Esophagus mucosa (tissue), 1 donor: ENCODE measurements around the gene RBBP8NL. TPM values are rescaled to one million over a fixed set of nuclear protein-coding genes. Genes with fewer than 3 reads are reported as not detected.

Experiments used
- ATAC-seq: fragments of 200-7000 bp; cut with Tn5 transposase; one replicate; pipeline ENCODE4 v1.9.1; 2020
- total RNA-seq: library from RNA; stranded (reverse); gene quantifications from one replicate; pipeline ENCODE4 v1.2.4, GENCODE V29; 2023
- donor health status: DM: yes; HTN: yes; CAD: no.

RBBP8NL gene, protein sequence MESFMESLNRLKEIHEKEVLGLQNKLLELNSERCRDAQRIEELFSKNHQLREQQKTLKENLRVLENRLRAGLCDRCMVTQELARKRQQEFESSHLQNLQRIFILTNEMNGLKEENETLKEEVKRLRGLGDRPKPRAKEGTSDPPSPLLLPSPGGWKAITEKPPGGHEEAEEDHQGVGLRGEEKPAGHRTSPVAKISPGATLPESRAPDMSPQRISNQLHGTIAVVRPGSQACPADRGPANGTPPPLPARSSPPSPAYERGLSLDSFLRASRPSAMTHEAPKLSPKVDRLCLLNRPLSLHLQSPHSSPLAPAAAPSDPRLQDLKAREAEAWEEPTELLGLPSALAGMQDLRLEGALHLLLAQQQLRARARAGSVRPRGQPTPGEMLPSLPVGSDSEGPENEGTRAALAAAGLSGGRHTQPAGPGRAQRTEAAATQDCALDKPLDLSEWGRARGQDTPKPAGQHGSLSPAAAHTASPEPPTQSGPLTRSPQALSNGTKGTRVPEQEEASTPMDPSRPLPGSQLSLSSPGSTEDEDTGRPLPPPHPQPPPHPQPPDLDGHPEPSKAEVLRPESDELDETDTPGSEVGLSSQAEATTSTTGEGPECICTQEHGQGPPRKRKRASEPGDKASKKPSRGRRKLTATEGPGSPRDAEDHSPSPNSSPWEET
- total RNA-seq: 5.1 TPM

DNA sequence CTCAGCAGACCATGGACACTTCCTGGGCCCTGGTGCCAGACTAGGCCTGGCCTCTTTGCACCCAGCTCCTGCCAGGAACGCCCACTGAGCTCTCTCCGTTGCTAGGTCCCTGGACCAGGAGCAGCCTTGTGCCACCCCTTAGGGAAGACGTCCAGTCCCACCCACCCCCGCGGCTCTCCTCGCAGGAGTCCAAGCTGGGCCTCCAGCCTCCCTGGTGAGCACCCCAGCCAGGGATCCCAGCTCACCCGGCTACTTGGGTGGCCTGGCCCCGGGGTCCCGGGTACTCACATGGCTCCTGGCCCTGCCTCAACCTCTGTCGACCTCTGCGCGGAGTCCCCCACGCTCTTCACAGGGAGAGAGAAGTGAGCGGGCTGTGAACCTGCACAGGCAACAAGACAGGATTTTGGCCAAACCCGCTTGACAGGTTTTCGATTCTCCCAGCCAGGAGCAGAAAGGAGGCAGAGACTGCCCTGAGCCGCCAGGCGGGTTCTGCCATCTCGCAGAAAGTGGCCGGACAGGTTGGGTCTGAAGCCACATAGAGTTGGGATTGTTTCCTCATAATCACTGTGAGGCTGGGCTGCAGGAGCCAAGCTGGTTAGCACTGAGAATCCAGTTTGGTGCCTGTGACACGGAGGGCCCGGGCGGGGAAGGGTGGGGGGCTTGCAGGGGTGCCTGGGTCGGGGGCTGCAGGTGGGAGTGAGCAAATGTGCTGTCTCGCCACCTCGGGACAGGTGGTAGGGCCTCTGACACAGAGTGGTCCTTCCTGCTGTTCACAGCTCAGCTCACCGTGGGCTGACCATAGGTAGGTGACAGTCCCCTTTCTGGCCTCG is at the start of gene RBBP8NL:
RBBP8NL (minus strand) TSS at position 368 of the 830 bp plus-strand sequence. CDS start 7,892 bp downstream, outside the sequence.
- peak; percentile 91 for ATAC-seq

DNA sequence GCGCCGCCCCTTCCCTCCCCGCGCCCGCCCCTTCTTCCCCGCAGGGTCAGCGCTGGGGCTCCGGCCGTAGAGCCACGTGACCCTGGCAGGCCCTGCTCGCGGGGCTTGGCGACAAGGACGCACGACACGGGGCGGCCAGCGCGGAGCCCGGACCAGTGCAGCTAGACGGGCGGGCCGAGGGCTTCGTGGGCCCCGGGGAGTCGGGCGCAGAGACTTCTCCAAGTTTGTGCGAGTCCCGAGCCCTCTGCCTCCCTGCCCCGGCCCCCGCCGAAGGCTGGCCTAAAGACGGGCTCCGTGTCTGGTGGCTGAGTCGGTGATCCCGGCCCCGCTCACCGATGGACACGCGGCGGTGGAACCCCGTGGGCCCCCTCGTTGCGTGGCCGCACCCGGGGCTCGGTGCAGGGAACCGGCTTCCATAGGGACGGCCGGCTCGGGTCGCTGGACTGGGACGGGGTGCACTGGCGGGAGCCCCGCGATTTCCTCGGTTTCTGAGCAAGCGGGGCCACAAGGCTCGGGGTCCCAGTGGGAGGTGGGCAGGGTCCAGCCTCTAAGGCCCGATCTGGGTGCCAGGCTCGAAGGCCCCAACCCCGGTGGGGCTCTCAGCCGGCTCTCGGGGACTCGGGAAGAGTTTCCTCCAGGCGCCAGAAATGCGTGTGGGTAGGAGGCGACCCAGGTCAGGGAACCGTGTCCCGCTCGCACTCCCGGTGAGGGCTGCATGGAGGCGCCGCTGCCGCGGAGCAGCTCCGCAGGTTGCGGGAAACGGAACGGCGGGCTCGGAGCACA is 48.9 kb upstream of the RBBP8NL start:
- no peak for ATAC-seq

DNA sequence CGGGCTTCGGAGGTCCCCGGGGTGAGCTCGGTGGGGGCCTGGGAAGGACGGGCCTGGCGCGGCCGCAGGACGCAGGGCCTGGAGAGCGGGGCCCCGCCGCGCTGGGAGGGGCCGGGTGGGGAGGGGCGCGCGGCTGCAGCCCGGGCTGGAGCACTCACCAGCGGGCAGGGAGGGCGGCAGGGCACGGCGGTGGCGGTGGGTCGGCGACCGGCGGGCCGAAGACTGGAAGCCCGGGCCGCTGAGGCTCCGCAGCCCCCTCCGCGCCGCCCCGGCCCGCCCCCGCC is 48.4 kb upstream of the RBBP8NL start, which contains the start of gene GATA5:
GATA5 (minus strand) TSS at position 224 of the 284 bp plus-strand sequence. CDS start 474 bp downstream, outside the sequence.
- no peak for ATAC-seq

DNA sequence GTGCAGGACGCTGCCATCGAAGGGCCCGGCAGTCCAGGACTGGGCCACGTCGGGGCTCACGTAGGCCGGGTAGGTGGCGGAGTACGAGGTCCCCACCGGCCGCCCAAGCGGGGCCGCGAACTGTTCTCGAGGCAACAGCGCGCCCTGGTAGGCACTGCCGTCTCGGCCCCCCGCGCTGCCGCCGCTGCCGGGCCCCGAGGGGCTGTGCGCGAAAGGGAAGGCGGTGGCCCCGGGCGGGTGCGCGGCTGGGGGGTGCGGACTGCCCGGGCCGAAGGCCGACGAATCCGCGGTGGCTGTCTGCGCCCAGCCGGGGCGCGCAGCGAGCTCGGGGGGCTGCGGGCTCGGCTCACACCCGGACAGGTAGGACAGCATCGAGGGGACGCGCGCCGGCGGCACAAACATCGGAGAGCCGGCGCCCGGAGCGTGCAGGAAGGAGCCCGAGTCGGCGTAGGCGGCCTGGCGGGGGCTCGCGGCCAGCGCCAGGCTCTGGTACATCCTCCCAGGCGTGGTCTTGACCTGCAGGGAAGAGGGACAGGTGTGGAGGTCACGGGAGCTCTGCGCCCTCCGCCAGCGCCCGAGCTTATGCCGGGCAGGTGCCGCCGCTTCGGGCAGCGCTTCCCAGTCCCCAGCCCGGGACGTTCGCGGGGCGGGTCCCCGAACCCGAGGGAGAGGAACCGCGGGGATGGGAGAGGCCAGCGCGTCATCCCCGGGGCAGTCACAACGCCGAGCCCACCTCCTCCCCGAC is 47.9 kb upstream of the RBBP8NL start:
- ATAC-seq: no peak

DNA sequence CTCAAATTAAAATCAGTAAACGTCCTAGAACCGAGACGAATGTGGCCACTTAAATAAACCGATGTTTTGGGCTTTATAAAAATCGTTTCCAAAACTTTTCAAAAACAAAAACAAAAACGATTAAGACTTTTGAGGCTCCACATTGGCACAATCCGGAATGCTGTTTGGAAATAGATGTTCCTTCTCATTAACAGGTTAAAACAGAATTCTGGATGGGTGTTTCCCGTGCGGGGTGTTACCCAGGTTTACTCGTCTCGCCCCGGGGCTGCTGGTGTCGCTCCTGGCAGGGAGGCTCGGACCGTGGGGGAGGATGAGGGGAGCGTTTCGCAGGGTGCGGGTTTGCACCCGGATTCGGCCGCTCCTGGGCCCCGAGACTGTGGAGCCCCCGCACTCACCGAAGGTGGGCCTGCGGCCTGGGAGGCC is 47.3 kb upstream of the RBBP8NL start:
- no peak for ATAC-seq

DNA sequence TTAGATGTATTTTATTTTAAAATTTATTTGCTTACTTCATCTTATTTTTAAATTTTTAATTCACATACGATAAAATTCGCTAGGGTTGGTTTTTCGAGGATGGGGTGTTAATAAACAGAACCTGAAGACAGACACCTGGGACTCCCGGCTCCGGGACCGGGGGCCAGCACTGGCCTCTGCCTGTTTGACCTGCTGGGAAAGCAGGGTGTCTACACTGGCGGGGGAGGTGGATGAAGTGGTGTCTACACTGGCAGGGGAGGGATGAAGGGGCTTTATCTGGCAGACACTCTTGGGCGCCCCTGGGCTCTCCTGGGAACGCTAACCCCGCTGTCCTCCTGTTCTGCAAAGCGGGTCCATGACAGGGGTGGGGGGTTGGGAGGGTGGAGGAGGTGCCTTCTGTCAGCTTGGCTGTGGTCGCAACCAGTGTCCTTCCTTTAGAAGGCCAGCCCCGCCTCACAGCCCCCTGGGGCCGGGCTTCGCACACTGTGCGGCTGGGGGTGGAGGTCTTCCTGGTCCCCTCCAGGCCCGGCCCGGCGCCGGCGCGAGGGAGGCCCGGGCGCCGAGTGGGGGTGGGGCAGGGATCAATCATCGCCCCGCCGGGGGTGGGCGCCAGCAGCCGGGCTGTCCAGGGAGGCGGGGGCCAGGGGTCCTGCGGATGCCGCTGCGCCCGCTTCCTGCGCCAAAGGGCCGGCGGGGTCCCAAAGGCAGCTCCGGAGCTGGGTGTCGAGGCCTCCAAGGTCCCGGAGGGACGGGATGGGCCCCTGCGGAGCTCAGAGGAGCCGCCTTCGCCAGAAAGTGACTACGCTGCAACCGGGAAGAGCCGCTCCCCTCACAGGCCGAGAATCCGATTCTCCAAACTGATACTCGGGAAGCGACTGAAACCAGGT is 46.6 kb upstream of the RBBP8NL start:
- no peak for ATAC-seq

DNA sequence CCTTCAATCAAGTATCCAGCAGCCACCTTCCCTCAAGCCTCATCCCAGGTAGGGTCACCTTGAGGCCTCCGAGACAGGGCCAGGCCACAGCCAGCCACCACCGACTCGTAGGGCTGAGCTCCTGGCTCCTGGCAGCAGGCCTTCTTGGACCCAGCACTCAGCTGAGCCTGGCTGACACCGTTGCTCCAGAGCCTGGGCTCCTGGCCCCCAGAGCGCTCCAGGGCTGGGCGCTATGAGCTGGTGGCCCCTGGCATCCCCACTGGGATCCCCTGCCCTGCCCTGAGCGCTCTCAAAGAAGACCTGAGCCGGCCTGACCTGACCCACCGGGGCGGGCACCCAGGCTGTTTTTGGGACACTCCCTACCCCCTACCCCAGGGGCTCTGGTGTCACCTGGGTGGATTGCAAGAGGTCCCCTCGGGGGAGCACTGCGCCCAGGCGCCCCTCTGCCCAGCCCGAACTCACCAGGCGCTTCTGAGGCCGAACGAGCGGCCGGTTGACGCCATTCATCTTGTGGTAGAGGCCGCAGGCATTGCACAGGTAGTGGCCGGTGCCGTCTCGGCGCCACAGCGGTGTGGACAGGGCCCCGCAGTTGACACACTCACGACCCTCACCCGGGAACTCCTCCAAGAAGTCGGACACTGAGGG is 45.7 kb upstream of the RBBP8NL start:
- no peak for ATAC-seq

DNA sequence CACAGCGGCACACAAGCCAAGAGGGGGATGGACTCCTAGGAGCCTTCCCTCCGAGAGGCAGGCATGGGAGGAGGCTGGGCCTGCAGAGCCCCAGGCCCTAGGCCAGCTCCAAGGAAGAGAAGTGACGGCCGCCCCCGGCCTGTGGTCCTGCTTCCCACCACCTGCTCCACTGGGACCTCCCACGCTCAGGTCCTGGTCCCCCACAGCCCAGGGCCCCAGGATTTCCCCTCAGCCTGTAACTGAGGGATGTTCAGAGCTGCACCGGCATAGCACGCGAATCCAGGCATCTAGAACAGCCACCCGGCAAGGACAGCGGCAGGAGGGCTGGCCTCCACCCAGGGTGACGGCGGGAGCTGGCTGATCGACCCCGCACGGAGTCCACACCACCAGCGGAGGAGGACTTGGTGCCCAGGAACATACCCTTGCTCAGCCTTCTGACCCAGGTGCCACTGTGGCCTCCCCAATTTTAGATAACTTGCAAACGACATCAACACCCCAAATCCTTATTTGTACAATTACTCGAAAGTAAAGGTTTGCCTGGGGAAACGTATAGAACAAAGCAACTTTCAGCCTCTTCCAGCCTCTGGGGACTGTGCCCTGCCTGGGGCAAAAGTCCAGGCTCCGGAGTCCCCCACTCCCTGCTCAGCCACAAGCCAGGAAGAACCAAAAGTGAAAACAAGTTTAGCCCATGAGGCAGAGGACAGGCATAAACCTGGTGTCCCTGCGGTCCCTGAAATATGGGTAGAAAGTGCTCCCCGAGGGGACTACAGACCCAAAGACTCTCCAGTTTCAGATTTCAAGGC is 45.0 kb upstream of the RBBP8NL start:
- ATAC-seq: no peak

DNA sequence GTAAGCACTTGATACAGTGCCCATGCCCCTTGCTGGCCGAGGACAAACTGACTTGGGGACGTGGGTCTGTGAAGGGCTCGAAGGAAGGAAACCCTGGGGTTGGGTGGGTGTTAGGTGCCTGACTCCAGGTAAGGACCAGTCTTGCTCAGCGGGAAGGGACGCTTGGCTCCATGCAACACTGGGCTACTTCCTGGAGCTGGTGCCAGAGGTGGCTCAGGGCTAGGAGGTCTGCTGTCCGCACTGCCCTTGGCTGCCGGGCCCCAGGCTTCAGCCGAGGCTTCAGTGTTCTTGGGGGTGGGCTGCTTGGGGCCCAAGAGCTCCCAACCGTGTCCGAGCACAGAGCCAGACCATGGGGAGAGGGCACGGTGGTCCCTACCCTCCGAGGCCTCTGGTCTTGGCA is 43.1 kb upstream of the RBBP8NL start:
- no peak for ATAC-seq

DNA sequence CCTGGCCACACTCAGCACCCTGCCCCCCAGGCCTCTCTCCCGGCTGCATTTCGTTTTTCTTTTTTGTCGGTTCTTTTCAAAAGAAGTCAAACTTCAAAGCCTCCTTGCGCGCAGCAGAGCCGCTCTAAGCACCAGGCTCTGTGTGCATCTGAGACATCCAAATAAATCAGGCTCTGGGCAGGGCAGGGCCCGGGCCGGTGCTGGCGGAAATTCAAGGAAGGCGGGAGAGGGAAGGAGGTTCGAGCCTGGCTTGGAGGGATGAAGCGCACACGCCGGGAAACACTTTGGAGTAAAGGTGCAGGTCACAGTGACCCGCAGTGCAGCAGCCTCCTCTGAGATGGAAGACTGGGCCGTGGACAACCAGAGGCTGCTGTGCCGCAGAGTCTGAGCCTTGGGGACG is 42.7 kb upstream of the RBBP8NL start:
- no peak for ATAC-seq

DNA sequence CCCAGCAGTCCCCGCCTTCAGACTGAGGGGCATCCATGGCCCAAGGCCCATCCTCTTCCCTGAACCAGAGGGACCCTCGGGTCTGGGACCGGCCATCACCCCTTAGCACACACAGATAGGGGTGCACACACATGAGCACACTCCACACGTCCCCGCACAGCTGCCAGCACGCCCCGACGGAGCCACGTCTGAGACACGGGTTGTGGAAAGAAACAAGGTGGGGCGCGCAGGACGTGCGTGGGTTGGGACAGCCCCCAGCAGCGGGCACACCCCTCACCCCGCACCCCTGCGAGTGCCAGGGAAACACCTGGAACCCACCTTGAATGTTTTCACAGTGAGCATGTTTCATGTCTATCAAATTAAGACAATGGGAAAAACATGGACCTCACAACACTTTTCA is 42.0 kb upstream of the RBBP8NL start:
- ATAC-seq: no peak

DNA sequence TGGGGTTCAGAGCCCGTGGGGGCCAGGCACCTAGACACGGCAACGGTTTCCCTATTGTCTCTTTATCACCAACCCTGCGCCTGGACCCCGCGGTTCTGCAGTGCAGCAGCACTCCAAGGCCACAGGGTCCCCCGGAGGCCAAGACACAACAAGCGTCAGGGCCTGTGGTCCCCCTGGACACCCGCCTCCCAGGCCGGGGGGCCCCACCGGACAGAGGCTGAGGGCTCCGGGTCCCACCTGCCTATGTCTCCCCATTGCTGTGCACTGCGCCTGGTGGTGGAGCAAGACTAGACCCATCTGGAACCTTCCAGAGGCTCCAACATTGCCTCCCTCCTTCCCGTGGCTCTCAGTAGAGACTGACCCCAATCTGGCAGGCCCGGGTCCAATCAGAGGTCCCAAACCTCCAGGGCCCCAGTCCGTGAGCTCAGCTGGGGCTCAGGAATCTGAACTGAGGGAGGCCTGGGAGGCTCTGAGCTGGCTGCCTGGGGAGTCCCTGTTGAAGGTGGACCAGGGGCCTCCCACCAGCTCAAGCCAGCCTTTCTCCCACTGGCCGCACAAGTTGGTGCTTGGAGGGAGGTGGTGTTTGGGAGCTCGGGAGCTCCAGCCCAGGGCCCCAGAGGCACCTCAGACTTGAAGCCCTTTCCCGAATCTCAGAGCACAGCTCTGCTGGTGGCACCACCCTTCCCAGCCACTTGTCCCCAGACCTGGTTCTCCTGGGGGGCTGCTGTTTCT is 39.6 kb upstream of the RBBP8NL start:
- no peak for ATAC-seq

DNA sequence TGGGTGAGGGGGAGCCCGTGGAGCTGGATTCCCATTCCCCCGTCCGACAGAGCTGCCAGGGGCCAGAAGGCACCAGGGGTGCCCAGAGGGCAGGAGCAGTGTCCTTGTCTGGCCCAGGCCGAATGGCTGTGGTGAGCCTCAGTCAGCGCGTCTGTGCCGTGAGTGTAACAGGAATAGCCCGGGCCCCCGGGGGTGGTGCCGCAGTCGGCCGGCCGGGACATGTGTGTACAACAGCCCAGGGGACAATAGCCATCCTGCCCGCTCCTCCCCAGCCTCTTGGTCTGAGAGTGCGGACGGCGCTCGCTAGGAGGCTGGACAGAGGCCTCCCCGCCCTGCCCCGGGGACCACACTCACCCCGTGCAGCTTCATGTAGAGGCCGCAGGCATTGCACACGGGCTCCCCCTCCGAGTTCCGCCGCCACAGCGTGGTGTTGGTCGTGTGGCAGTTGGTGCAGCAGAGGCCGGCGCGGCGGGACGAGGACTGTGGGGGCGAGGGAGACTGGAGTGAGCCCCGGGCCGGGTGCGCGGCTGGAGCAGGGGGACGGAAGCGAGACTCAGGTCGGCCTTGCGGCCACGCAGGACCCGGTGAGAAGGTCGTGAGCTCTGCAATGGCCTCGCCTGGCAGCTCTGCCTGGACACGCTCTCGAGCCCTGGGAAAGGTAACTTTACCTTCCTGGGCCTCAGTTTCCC is 38.9 kb upstream of the RBBP8NL start:
- no peak for ATAC-seq

DNA sequence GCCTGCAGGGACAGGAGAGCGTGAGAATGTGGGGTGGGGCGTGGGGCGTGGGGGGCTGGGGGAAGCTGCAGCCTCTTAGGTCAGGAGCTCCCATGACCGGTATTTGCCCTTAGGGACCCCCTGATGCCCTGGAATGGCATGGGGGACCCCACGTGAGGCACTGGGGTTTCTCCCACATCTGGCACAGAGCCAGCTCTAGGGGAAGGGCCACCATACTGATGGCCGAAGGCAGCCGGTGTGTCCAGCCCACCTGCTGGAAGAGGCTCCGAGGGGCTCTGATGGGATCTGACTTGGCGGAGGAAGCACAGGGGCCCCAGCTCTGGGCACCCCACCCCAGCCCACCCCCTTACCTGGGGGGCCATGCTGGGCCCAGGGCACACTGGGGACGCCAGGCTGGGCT is 37.7 kb upstream of the RBBP8NL start:
- no peak for ATAC-seq

DNA sequence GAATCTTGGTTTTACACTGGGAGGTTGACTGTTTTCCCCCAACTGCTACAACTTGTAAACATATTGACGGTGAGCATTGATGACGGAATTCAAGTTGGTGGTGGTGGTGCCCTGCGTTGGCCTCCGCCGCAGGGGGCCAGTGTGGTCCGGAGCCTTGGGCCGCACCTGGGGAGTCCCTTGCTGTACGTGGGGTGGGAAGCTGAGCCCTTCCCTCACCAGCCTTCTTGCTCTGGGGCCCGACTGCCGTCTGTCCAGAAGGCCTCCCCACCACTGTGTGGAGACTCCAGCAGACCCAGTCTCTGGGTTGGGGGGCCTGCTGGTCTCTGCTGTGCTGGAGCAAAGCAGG is 37.1 kb upstream of the RBBP8NL start:
- ATAC-seq: no peak

DNA sequence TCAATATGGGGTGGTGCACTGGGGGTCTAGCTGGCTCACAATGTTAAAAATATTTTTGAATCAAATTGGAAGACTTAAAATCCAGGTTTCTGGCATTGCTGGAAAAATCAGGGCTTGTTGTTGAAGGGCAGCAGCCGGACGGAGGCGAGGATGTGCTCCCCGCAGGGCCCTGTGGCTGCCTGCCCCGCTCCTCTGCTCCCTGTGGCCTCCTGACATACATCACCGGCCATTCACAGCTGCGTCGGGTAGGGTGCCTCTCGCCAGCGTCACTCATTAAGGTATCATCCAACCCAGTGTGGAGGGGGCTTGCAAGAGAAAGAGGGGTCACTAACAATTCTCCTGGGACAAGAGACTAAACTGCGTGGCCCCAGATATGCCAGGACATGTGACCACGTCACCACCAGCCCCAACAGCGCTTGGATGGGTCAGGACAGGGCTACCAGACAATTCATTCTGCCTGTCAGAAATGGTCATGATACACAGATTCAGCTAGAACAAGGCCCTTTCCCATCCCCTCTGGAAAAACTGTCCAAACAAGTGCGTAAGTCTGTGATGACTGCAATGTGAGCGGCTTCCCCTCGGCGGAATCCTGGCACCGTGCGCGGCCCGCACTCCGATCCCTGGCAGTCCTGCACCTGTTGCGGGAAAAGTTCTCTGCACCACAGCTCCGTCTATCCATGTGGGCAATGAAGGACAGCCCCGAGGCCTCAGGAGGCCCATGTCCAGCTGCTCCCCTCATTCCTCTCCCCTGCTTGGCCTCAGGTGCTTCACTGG is 36.5 kb upstream of the RBBP8NL start:
- ATAC-seq: no peak

DNA sequence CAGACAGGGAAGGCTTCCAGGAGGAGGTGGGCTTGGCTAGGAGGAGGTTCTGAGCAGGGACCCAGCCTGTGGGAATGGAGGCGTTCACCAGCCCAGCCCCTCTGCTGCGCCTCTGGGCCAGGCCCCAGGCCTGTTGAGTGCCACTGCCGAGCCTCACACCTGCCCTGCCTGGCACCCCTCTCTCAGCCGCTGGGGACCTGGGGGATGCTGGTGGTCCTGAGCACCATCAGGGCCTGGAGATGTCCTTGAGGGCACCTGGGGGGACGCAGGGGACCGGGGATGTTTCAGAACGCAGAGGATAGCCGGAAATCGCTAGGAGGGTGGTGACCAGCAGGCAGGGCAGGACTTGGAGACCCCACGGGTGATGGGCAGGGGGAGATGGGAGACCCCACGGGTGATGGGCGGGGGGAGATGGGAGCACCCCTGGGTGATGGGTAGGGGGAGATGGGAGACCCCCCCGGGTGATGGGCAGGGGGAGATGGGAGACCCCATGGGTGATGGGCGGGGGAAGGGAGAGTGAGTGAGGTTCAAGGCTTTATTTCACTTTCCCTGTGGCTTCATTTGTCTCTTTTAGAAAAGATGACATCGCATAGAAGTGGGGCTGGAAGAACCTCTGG is 35.7 kb upstream of the RBBP8NL start:
- no peak for ATAC-seq
